GM19468 (cell line): ENCODE measurements around the gene JAML.

Source experiments
- ATAC-seq: cut with Tn5 transposase; IDR thresholded peaks from one replicate; pipeline ENCODE4 v1.9.1; 2021; ENCODE audit warnings: mild to moderate bottlenecking, moderate library complexity, moderate number of reproducible peaks; ENCODE audit not compliant: unreplicated experiment; ENCODE audit errors: extremely low read depth

The JAML gene, protein sequence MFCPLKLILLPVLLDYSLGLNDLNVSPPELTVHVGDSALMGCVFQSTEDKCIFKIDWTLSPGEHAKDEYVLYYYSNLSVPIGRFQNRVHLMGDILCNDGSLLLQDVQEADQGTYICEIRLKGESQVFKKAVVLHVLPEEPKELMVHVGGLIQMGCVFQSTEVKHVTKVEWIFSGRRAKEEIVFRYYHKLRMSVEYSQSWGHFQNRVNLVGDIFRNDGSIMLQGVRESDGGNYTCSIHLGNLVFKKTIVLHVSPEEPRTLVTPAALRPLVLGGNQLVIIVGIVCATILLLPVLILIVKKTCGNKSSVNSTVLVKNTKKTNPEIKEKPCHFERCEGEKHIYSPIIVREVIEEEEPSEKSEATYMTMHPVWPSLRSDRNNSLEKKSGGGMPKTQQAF

DNA sequence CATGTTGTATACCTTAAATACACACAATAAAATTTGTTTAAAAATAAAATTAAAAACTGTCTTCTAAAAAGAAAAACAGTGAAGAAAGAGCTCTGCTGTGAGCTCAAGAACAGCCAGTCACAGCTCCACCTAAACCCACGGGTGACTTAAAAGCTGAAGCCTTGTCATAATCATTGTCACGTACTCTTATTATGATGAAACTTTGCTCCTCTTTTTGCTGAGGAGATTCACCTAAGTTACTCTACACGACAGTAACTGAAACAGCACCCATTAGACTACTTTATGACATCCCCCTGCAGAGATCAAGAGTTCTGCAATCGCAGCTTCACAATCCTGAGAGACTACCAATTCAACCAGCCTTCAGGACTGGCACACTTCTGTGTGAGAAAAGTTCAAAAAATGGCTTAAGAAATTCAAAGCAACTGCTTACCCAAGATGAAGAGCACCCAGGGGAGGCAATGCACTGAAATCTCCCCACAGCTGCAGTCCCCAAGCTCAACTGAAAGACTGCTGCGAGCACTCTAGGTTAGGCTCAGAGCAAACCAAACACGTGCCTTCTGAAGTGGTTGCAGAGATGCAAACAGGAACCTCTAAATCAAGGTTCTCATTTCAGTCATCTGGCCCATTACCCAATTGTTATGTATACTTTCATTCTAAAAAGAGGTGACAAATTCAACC, at the start of gene JAML:
TSS of gene JAML (minus strand) at position 501 of the 678 bp plus-strand sequence. CDS start 10,145 bp downstream, outside the sequence.
- ATAC-seq = no peak

DNA sequence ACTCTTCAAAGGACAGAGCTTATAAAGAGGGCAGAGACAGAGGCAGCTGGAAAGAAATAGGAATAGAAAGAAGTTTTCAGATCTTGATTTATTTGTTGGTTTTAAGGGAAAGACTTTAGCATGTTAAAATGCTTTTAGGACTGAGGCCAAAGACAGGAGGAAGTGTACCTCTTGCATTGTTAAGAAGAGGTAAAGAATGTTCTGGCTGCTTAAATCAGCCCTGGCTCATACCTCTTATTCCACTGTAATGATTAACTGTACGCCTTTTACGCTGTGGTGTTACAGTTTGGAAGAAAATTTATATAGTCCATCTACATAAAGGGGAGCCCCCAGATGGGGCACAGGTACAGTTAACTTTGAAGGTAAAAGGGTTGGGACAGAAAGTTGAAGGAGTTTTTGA, 49.4 kb upstream of the JAML start:
- no peak for ATAC-seq

DNA sequence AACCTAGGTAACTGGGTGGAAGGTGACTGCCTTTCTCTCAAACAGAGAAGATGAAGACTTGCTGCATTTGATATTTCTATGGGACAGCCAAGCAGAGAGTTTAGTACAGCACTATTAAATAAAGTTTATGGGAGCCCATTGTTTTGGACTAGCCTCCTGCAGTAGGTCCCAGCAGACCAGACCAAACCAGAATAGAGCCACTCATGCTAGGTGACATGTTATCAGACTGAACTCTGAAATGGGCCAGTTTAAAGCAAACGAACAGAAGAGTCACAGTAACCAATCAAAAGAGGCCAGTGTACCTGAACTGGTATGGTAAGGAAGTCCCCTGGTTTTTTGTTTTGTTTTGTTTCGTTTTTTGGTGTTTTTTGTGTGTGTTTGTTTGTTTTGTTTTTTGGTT, 47.2 kb upstream of the JAML start:
- ATAC-seq = no peak

DNA sequence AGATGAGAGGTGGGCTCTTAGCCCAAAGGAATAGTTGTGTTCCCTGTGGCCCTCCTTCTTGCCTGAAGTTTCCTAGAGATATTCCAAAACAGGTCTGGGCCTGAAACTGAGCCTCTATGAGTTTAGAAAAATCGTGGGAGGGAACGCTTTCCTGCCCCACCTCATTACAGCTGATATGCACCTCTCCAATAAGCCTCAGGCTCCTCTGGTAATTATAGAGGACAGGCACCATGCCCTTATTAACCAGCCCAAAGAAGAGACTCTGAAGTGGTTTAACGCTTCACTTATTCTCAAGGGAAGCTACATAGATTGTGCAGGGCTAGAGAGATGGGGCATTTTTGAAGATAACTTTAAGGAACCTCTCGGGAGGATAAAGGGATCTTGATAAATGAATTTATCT, 42.7 kb upstream of the JAML start:
- no peak for ATAC-seq

- no peak for ATAC-seq
These were observed 41.1 kb upstream of the JAML start for GRCh38 chr11:118265954-118266353.

DNA sequence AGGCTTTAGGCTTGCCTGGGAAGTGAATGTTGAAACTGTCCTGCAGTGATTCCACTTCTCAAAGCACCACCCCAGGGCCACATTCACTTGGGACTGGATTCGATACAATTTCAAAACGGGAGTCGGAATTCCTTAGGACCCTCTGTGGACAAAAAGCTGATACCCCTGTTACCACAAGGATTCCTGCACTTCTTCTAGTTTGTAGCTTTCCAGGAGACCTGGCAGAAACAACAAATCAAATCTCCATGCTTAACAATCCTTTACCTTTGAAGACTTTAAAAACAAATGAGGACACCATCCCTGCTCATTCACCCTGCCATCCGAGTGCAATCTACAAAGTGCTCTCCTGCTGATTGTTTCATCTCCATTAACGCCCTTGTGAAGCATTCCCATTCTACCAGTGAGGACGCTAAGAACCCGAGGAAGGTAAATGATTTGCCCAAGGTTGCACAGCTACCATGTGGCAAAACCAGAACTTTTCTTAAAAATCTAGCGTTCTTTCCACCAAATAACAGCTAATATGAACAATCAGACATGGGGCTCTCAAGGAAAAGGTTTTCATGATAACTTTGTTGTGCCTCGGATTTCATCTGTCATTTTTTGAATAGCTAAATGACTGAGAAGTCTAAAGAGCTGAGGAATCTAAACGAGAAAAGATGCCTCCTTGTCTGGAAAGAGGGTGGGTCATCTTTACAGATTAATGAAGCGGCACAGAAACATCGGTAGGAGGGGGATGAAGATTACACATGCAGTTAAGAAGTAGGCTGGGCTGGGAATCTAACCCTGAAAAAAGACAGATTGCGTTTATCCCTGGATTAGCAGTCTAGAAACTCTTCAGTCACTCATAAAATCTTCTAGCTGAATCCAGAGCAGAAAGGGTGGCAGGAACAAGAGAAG, 40.0 kb upstream of the JAML start:
- no peak for ATAC-seq

- no peak for ATAC-seq
These were observed 39.1 kb upstream of the JAML start, which contains the start of gene MPZL2 for GRCh38 chr11:118263695-118264568. Gene MPZL2 (minus strand): TSS chr11:118264297. CDS start chr11:118264153, 144 bp downstream.

- no peak for ATAC-seq
These were observed 38.3 kb upstream of the JAML start for GRCh38 chr11:118263112-118263511.

GRCh38 chr11:118260353-118260752, 35.5 kb upstream of the JAML start:
- ATAC-seq = no peak

DNA sequence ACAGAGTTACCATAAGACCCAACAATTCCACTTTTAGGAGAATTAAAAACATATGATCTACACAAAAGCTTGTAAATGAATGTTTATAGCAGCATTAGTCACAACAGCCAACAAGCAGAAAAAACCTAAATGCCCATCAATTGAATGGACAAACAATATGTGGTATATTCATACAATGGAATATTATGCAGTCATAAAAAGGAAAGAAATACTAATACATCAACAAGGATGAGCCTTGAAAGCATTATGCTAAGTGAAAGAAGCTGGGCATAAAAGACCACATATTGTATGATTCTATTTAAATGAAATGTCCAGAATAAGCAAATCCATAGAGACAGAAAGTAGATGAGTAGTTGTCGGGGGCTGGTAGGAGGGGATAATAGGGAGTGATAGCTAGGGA, 34.3 kb upstream of the JAML start:
- ATAC-seq = no peak

- no peak for ATAC-seq
These were observed 33.6 kb upstream of the JAML start for GRCh38 chr11:118258410-118258809.

DNA sequence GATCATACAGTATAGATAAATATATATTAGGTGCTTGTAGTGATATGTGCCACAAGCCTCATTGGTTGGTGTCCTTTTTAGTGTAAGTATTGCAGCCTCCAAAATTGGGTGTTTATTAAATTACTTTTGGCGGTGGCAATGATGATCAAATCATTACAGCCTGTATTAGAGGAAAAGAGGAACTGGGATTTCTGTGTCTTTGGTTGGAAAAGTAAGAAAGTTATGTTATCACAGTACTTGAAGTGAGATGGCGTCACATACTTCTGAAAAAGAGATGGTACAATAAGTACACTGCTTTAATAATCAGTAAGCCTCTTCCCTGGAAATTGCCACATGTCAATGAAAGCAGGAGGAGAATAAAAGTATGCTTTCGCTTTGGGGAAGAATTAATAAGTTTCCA, 27.9 kb upstream of the JAML start:
- no peak for ATAC-seq

- no peak for ATAC-seq
These were observed 27.2 kb upstream of the JAML start, which contains the start of gene MPZL3 for GRCh38 chr11:118251858-118252652. Gene MPZL3 (minus strand): TSS chr11:118252365. CDS start chr11:118252294, 71 bp downstream.

DNA sequence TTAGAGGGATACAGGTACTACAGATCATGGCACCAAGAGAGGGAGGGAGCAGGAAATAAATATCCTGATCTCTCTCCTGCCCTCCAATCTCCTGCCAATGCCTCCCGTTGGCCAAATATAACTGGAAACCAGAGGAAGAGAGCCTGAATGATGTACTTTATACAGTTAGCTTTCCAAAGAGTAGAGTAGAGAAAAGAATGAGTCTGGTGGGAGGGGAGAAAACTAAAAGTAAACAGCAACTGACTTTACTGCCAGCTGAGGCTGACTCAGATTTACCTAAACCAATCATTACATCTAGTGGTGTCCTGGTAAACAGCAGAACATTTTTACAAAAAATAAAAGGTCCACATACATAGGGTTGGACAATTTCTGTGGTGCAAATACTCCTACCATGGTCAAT, 22.2 kb upstream of the JAML start:
- no peak for ATAC-seq

DNA sequence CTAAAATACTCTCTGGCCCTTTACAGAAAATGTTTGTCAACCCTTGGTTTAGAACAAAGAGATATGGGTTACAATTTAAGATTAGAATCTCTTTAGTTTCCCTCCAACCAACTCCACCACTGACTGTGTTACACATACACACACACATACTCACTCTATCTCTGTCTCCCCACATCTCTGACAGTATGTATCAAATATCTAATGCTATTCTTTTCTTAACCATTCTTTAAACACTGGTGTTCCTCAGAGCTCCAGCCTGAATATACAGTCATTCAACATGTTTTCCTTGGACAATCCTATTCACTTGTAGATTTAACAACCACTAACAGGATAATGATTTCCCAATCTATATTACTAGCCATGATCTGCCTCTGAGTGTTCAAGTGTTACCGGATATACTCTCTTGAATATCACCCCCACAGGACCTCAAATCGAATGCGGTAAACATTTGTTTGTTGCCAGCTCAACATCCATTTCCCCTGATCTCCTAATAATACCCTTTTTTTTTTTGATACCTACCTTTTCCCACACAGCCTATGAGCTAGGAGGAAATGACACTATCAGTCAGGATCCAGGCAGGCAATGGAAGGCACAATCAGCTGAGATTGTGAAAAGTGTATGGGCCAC, 21.2 kb upstream of the JAML start:
- ATAC-seq = no peak

- ATAC-seq = no peak
These were observed 19.4 kb upstream of the JAML start for GRCh38 chr11:118243993-118244762.

GRCh38 chr11:118243161-118243560, 18.4 kb upstream of the JAML start:
- ATAC-seq = no peak

DNA sequence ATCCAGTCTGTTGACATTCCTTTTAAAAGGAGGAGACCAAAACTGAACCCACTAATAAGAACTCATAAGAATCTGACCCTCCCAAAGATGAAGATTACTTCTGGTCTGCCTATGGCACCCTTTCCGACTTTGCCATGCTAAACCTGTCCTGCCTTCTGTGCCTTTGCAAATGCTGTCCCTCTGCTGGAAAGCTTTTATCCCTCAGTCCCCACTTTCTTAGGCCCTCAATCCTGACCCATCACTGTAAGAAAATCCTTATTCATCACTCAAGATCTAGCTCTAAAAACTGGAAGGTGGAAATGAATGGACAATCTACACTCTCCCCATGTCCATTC, 16.9 kb upstream of the JAML start:
- ATAC-seq = no peak
